Sigmoid colon (tissue), 7 donors: ENCODE results near the gene ABCB6. TPM values are rescaled to one million over a fixed set of nuclear protein-coding genes. Genes with fewer than 3 reads are reported as not detected.

Experiments
- DNase-seq: peaks from one replicate; pipeline ENCODE4 v3.0.0-alpha.2; 2019
- H3K27ac ChIP-seq, 4 donors: fragments of 200-600 bp; sonication (generic); one replicate each; pipeline ENCODE4 v1.5.1; 2016 to 2019; ENCODE audit warnings: mild to moderate bottlenecking in 1 of 4
- H3K27me3 ChIP-seq, 3 donors: fragments of 200-600 bp; sonication (generic); one replicate each; pipeline ENCODE4 v1.5.1; 2019; ENCODE audit warnings: mild to moderate bottlenecking in 1 of 3
- H3K36me3 ChIP-seq, 4 donors: fragments of 200-600 bp; sonication (generic); one replicate each; pipeline ENCODE4 v1.5.1; 2016 to 2019
- H3K4me1 ChIP-seq, 4 donors: fragments of 200-600 bp; sonication (generic); one replicate each; pipeline ENCODE4 v1.5.1; 2017 to 2019
- H3K4me3 ChIP-seq, 4 donors: fragments of 200-600 bp; sonication (generic); one replicate each; pipeline ENCODE4 v1.5.1; 2017 to 2019; ENCODE audit warnings: mild to moderate bottlenecking in 2 of 4, moderate library complexity in 1 of 4
- H3K9me3 ChIP-seq, 4 donors: fragments of 200-600 bp in 3 of 4; sonication (generic) in 3 of 4; one replicate each; pipeline versions ENCODE4 v1.5.1 to v1.6.1; 2013 to 2019
- EP300 ChIP-seq, 4 donors: sonication (generic); formaldehyde crosslinking; IDR thresholded peaks; one replicate each; pipeline ENCODE4 v1.6.1; 2017; ENCODE audit warnings: antibody characterized with exemption in 4 of 4
- POLR2A ChIP-seq, 2 donors: fragments of 450-650 bp; IDR thresholded peaks; one replicate each; pipeline ENCODE4 v1.6.1; 2016; ENCODE audit warnings: antibody characterized with exemption in 2 of 2, mild to moderate bottlenecking in 2 of 2, moderate library complexity in 2 of 2
- POLR2AphosphoS5 ChIP-seq, 4 donors: sonication (generic); formaldehyde crosslinking; IDR thresholded peaks; one replicate each; pipeline ENCODE4 v1.6.1; 2017; ENCODE audit warnings: antibody characterized with exemption in 4 of 4
- WGBS, 2 donors: extraction: QIAGEN DNeasy Blood & Tissue Kit; methylation state at CpG; one replicate each; pipeline ENCODE4 v1.1.7; 2013; 5-methylcytosine and 5-hydroxymethylcytosine counted together
- intact Hi-C: fragments of 100-400 bp; cut with DNase I; formaldehyde crosslinking; loops from one replicate; pipeline ENCODE4 v1.15.1; 2023
- polyA plus RNA-seq, 3 donors: library from polyadenylated mRNA; stranded (reverse); fragments of 200-250 nt; gene quantifications; one replicate each; pipeline ENCODE4 v1.2.3, GENCODE V29; 2013
- total RNA-seq, 4 donors: library from RNA; depleted of rRNA; stranded (reverse); fragments of >200 nt; gene quantifications; one replicate each; pipeline ENCODE4 v1.1.0, GENCODE V29; 2016
- TF ChIP-seq, protein P1 (sequence below), 4 experiments: fragments of 450-650 bp in 3 of 4; fragments of 200-600 bp in 1 of 4; IDR thresholded peaks; one replicate each; pipeline ENCODE4 v1.5.1; 2016 to 2019; ENCODE audit warnings: antibody characterized with exemption in 4 of 4, mild to moderate bottlenecking in 3 of 4, moderate library complexity in 2 of 4
- donor health status: healthy with polysubstance abuse.
- donor health status: Bipolar disorder and iron deficiency.
- donor health status: healthy.

Gene ABCB6
- total and polyA plus RNA-seq, 7 donors, result 4.8 to 39.3 (median 16.1) TPM; not detected in 1

DNA sequence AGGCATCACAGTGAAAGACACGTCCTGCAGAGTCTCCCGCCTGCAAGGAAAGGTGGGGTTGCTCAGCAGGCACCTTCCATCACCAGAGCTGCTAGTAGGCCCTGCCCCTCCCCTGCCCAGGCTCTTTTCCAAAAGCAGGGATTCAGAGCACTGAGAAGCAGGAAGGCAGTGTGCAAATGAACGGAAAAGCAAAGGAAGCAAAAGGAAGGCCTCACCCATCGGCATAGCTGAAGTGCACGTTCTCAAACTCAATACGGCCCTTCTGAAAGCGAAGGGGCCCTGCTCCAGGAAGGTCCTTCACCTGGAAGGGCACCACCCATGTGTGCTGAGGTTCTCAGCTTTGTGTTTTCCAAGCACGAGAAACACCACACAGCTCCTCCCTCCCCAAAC, 5.7 kb downstream of the ABCB6 start:
- no peaks in the 10 kb centered on the region for H3K9me3 ChIP-seq
- peaks cover 9 to 59% (median 45%) of the 10 kb centered on the region in 4 donors for H3K36me3 ChIP-seq
- TF ChIP-seq POLR2AphosphoS5 (IDR thresholded peaks at IDR 0.05) (no peak), POLR2A (IDR thresholded peaks at IDR 0.05) (no peak)
- TF ChIP-seq, protein P1, sequence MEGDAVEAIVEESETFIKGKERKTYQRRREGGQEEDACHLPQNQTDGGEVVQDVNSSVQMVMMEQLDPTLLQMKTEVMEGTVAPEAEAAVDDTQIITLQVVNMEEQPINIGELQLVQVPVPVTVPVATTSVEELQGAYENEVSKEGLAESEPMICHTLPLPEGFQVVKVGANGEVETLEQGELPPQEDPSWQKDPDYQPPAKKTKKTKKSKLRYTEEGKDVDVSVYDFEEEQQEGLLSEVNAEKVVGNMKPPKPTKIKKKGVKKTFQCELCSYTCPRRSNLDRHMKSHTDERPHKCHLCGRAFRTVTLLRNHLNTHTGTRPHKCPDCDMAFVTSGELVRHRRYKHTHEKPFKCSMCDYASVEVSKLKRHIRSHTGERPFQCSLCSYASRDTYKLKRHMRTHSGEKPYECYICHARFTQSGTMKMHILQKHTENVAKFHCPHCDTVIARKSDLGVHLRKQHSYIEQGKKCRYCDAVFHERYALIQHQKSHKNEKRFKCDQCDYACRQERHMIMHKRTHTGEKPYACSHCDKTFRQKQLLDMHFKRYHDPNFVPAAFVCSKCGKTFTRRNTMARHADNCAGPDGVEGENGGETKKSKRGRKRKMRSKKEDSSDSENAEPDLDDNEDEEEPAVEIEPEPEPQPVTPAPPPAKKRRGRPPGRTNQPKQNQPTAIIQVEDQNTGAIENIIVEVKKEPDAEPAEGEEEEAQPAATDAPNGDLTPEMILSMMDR (IDR thresholded peaks at IDR 0.05), result no peak
- no peaks in the 10 kb centered on the region for H3K27me3 ChIP-seq
- no peak for DNase-seq
- WGBS, 2 donors, result 93% methylated on average over 8 of the region's 8 CpGs
- H3K4me1 ChIP-seq, result peaks cover 0 to 24% (median 16%) of the 10 kb centered on the region in 4 donors
- intact Hi-C loops, result no loop called here
- no peak overlapping the region for H3K4me3 ChIP-seq
- no peak overlapping the region for H3K27ac ChIP-seq

DNA sequence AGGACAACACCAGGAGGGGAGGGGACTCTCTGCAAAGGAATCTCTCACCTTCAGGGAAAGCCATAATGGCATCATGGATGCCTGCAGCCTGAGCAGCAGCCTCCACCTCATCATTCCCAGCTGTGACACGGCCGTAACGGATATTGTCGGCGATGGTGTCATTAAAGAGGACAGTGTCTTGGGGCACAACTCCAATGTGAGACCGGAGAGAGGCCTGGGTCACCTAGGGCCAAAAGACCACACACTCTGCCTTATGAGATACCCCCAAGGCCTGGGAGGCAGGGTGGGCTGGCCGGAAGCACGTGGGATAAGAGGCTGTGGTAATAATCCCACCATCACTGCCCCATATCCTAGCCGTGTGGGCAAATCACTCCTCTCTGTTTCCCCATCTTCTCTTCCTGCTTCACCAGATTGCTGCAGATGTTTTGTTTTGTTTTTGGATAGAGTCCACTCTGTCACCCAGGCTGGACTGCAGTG, 7.8 kb downstream of the ABCB6 start:
- no peaks in the 10 kb centered on the region for H3K9me3 ChIP-seq
- H3K27ac ChIP-seq, result no peak overlapping the region
- no peaks in the 10 kb centered on the region for H3K27me3 ChIP-seq
- DNase-seq, result no peak
- peaks cover 0 to 20% (median 18%) of the 10 kb centered on the region in 4 donors for H3K4me1 ChIP-seq
- peaks cover 9 to 63% (median 44%) of the 10 kb centered on the region in 4 donors for H3K36me3 ChIP-seq
- no peak overlapping the region for H3K4me3 ChIP-seq
- TF ChIP-seq EP300 (IDR thresholded peaks at IDR 0.05), result no peak
- TF ChIP-seq, protein P1 (IDR thresholded peaks at IDR 0.05), result no peak
- TF ChIP-seq POLR2AphosphoS5 (IDR thresholded peaks at IDR 0.05), result no peak
- TF ChIP-seq POLR2A (IDR thresholded peaks at IDR 0.05), result no peak
- 90 to 93% methylated on average over 9 of the region's 9 CpGs for WGBS, 2 donors
- intact Hi-C loops, result no loop called here

DNA sequence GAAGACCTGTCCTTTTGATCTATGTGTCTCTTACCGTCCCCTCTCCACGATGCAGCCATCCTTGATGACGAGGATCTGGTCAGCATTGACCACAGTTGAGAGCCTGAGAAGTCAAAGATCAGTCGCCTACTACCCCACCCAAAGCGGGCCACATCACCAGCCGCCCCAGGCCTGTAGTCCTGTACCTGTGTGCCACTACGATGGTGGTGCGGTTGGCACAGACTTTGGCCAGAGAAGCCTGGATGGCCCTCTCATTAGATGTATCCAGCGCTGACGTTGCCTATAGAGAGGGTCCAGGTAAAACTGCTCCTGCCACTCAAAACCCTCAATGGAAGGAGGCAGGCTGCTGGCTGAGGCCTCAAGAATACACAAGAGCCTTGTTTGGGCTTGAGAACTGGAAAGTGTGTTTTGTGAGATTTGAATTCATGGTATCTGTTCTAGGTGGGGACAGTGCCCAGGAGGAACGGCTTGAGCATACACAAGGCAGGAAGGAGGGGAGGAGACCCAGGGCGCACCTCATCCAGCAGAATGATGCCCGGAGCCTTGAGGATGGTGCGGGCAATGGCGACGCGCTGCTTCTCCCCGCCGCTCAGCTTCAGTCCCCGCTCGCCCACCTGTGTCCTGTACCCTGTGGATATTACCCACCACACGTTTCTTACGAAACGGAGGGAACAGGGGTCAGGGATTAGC, 8.4 kb downstream of the ABCB6 start:
- H3K27ac ChIP-seq, result no peak overlapping the region
- WGBS, 2 donors, result 95 to 96% methylated on average over 24 of the region's 24 CpGs
- DNase-seq, result peak; percentile 60
- intact Hi-C loops, result no loop called here
- peaks cover 0 to 22% (median 19%) of the 10 kb centered on the region in 4 donors for H3K4me1 ChIP-seq
- TF ChIP-seq, protein P1 (IDR thresholded peaks at IDR 0.05), result no peak
- TF ChIP-seq EP300 (IDR thresholded peaks at IDR 0.05) (no peak), POLR2A (IDR thresholded peaks at IDR 0.05) (no peak), POLR2AphosphoS5 (IDR thresholded peaks at IDR 0.05) (no peak)
- no peaks in the 10 kb centered on the region for H3K27me3 ChIP-seq
- no peak overlapping the region for H3K4me3 ChIP-seq
- no peaks in the 10 kb centered on the region for H3K9me3 ChIP-seq
- H3K36me3 ChIP-seq, result peaks cover 9 to 63% (median 41%) of the 10 kb centered on the region in 4 donors

DNA sequence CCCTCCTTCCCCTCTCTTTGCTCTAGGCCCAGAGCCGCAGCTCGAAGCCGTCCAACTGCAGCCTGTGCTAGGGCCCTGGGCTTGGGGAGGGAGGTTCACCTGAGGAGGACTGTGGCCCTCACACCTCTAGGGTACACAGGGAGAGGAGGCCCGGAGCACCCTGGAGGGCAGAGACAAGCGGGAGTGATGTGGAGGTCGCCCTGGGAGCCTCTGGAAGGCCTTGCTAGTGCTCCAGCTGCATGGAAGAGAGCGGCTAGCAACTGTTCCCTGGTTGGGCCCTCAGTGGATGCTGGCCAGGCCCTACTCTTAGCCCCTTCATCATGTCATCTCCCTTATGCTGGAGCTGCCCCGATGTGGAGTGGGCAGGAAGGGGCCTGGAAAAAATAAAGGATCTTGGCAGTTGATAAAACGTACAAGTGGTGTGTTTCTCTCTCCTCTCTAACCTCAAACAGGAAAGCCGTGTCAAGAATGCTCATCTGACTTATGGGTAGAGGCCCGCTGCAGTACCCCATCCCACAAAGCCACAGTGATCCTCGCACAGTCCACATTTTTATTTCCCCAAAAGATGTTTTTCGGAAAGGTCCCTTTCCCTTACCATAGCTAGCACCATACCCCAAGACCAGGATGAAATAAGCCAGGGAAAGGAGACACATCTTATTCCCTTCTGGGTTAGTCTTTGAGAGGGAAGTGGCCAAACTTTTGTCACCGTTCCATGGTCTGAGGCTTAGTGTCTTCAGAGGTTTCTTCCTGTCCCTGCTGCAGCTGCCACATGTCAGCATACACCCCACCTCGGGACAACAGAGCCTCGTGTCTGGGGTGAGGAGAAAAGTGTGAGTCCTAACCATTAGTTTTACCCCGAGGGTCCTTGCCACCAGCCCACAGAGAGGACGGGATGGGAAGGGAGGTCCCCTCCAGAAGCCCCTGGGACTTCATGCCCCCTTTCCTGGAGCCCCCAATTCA, 9.2 kb downstream of the ABCB6 start:
- intact Hi-C loops, result no loop called here
- H3K9me3 ChIP-seq, result no peaks in the 10 kb centered on the region
- peaks cover 9 to 58% (median 34%) of the 10 kb centered on the region in 4 donors for H3K36me3 ChIP-seq
- no peaks in the 10 kb centered on the region for H3K27me3 ChIP-seq
- peak; percentile 63 for DNase-seq
- H3K4me3 ChIP-seq, result no peak overlapping the region
- TF ChIP-seq POLR2AphosphoS5 (IDR thresholded peaks at IDR 0.05), result no peak
- no peak for TF ChIP-seq EP300 (IDR thresholded peaks at IDR 0.05)
- TF ChIP-seq, protein P1 (IDR thresholded peaks at IDR 0.05), result no peak
- no peak for TF ChIP-seq POLR2A (IDR thresholded peaks at IDR 0.05)
- WGBS, 2 donors, result 71 to 87% methylated on average over 18 of the region's 18 CpGs
- H3K4me1 ChIP-seq, result peaks cover 0 to 22% (median 19%) of the 10 kb centered on the region in 4 donors
- no peak overlapping the region for H3K27ac ChIP-seq
